G401 (cell line): ENCODE measurements around the gene DNAJC5. TPM values are rescaled to one million over a fixed set of nuclear protein-coding genes. Genes with fewer than 3 reads are reported as not detected.

Source experiments
- DNase-seq: peaks from one replicate; pipeline ENCODE4 v3.0.0-alpha.2; 2015; ENCODE audit warnings: low spot score
- in situ Hi-C: cut with HindIII; loops from 2 replicates; pipeline ENCODE4 v1.10.0; 2016; ENCODE audit warnings: low sequenced_read_pairs, mixed read lengths
- total RNA-seq: library from RNA; depleted of rRNA; stranded (reverse); fragments of >200 nt; shearing (Covaris generic); gene quantifications from 2 replicates; pipeline ENCODE4 v1.2.3, GENCODE V29; 2014

DNAJC5 gene
- total RNA-seq, 1 experiment from 2014 or later, result 43.6 TPM

- DNase-seq, result no peak
- in situ Hi-C loops, result no loop called here
Measured at GRCh38 chr20:63932606-63933160, 37.8 kb downstream of the DNAJC5 start.

GRCh38 chr20:63933646-63934045 lies 38.7 kb downstream of the DNAJC5 start:
- in situ Hi-C loops, result no loop called here
- peak; percentile 67 for DNase-seq

GRCh38 chr20:63934271-63935068 lies 39.5 kb downstream of the DNAJC5 start:
- no peak for DNase-seq
- in situ Hi-C loops, result no loop called here

GRCh38 chr20:63935447-63935846 lies 40.5 kb downstream of the DNAJC5 start:
- no peak for DNase-seq
- in situ Hi-C loops, result no loop called here

- no peak for DNase-seq
- in situ Hi-C loops, result no loop called here
Measured at GRCh38 chr20:63937596-63937995, 42.7 kb downstream of the DNAJC5 start.

GRCh38 chr20:63939061-63939935 lies 44.4 kb downstream of the DNAJC5 start:
- no peak for DNase-seq
- in situ Hi-C loops, result no loop called here

- no peak for DNase-seq
- in situ Hi-C loops, result no loop called here
Measured at GRCh38 chr20:63940071-63940471, 45.1 kb downstream of the DNAJC5 start.

GRCh38 chr20:63940472-63941266 lies 45.7 kb downstream of the DNAJC5 start:
- in situ Hi-C loops, result no loop called here
- no peak for DNase-seq

GRCh38 chr20:63941282-63942081 lies 46.6 kb downstream of the DNAJC5 start:
- in situ Hi-C loops, result no loop called here
- no peak for DNase-seq

- in situ Hi-C loops, result no loop called here
- DNase-seq, result no peak
Measured at GRCh38 chr20:63942250-63942951, 47.5 kb downstream of the DNAJC5 start.

- in situ Hi-C loops, result no loop called here
- no peak for DNase-seq
Measured at GRCh38 chr20:63942969-63943807, 48.3 kb downstream of the DNAJC5 start.

GRCh38 chr20:63943808-63944077 lies 48.8 kb downstream of the DNAJC5 start:
- in situ Hi-C loops, result no loop called here

GRCh38 chr20:63944078-63944941 lies 49.4 kb downstream of the DNAJC5 start:
- DNase-seq, result no peak
- in situ Hi-C loops, result no loop called here

More at GRCh38 chr20:63943808-63944077, 48.8 kb downstream of the DNAJC5 start:
- no peak for DNase-seq

- no peak for DNase-seq
- in situ Hi-C loops, result no loop called here
Measured at GRCh38 chr20:63945031-63945658, 50.2 kb downstream of the DNAJC5 start.

GRCh38 chr20:63945921-63946920 lies 51.3 kb downstream of the DNAJC5 start:
- DNase-seq, result no peak
- in situ Hi-C loops, result no loop called here
